Effector memory CD4-positive, alpha-beta T cell (primary cell): ENCODE results near the gene ACD.

Experiments
- DNase-seq, 3 donors: peaks; one replicate each; pipeline ENCODE4 v3.0.0-alpha.2; 2020
- H3K27ac ChIP-seq: 2 replicates; pipeline ENCODE4 v1.7.0; 2013; ENCODE audit warnings: mild to moderate bottlenecking, low read length, moderate library complexity; ENCODE audit not compliant: insufficient read depth, poor library complexity, severe bottlenecking
- H3K27me3 ChIP-seq: replicated peaks from 2 replicates; pipeline ENCODE4 v1.7.0; 2013; ENCODE audit warnings: mild to moderate bottlenecking, low read length; ENCODE audit not compliant: insufficient read depth, control insufficient read depth, poor library complexity, severe bottlenecking
- H3K36me3 ChIP-seq: 2 replicates; pipeline ENCODE4 v1.7.0; 2013; ENCODE audit warnings: mild to moderate bottlenecking, low read length, moderate library complexity; ENCODE audit not compliant: control insufficient read depth, insufficient read depth
- H3K4me1 ChIP-seq: 2 replicates; pipeline ENCODE4 v1.7.0; 2013; ENCODE audit warnings: low read length, mild to moderate bottlenecking; ENCODE audit not compliant: control insufficient read depth, insufficient read depth, poor library complexity, severe bottlenecking
- H3K4me3 ChIP-seq: 2 replicates; pipeline ENCODE4 v1.7.0; 2013; ENCODE audit warnings: low read length, low read depth, mild to moderate bottlenecking; ENCODE audit not compliant: insufficient read depth, poor library complexity, severe bottlenecking
- H3K9me3 ChIP-seq: 2 replicates; pipeline ENCODE4 v1.7.0; 2013; ENCODE audit warnings: mild to moderate bottlenecking, low read length, moderate library complexity; ENCODE audit not compliant: control insufficient read depth
- total RNA-seq, 3 donors: gene quantifications; one replicate each; lab custom pipeline; 2026; lab: John Stamatoyannopoulos, UW

Gene ACD
- total RNA-seq, result 24.9 to 43.1 (median 42.8) reads per million in 3 donors

- peaks cover 28% of the 10 kb centered on the region for H3K4me1 ChIP-seq
- H3K27ac ChIP-seq, result peak within 1 kb of the TSS; percentile 93
- DNase-seq, result peak; percentile 84 to 90 (median 87)
- peaks cover 31% of the 10 kb centered on the region for H3K36me3 ChIP-seq
- H3K27me3 ChIP-seq, result no peaks in the 10 kb centered on the region
- peak within 1 kb of the TSS; percentile 88 for H3K4me3 ChIP-seq
- H3K9me3 ChIP-seq, result no peaks in the 10 kb centered on the region
Observed at GRCh38 chr16:67659675-67660563, at the start of gene ACD. ACD (minus strand) TSS chr16:67660260; CDS start chr16:67660220, 40 bp downstream.

DNA sequence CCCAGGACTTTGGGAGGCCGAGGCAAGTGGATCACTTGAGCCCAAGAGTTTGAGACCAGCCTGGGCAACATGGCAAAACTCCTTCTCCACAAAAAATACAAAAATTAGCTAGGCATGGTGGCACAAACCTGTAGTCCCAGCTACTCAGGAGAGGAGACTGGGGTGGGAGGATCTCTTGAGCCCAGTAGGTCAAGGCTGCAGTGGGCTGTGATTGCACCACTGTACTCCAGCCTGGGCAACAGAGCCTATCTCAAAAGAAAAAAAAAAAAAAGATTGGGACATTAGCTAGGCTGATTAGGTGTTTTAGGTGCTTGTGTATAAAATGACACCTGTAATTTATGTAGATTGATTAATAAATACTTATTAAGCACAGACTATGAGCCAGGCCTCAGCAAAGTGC, 49.0 kb upstream of the ACD start:
- H3K9me3 ChIP-seq, result no peaks in the 10 kb centered on the region
- H3K4me1 ChIP-seq, result no peaks in the 10 kb centered on the region
- H3K27ac ChIP-seq, result no peak overlapping the region
- no peak for DNase-seq
- H3K27me3 ChIP-seq, result no peaks in the 10 kb centered on the region
- no peak overlapping the region for H3K4me3 ChIP-seq
- H3K36me3 ChIP-seq, result no peaks in the 10 kb centered on the region

- Histone ChIP-seq H3K4me1 (peaks cover 6% of the 10 kb centered on the region), H3K9me3 (no peaks in the 10 kb centered on the region), H3K27me3 (no peaks in the 10 kb centered on the region), H3K36me3 (no peaks in the 10 kb centered on the region), H3K4me3 (no peak overlapping the region), H3K27ac (no peak overlapping the region)
- DNase-seq, result no peak
Observed at GRCh38 chr16:67708368-67708771, 48.3 kb upstream of the ACD start.

DNA sequence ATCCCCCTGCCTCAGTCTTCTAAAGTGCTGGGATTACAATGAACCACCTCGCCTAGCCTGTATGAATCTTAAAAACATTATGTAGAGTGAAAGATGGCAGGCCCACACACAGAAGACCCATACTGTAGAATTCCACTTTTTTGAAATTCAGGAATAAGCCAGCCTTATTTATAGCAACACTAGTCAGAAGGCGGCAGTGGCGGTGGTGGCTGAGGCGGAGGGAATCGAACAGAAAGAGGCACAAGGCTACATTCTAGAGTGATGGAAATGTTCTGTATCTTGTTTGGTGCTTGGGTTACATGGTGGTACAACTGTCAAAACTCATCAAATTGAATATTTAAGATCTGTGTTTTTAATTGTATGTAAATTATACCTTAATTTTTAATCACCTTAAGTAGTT, 47.7 kb upstream of the ACD start:
- no peaks in the 10 kb centered on the region for H3K9me3 ChIP-seq
- no peak for DNase-seq
- H3K4me3 ChIP-seq, result no peak overlapping the region
- no peak overlapping the region for H3K27ac ChIP-seq
- no peaks in the 10 kb centered on the region for H3K27me3 ChIP-seq
- H3K4me1 ChIP-seq, result peaks cover 7% of the 10 kb centered on the region
- H3K36me3 ChIP-seq, result no peaks in the 10 kb centered on the region

GRCh38 chr16:67707210-67707609, 47.1 kb upstream of the ACD start:
- peaks cover 7% of the 10 kb centered on the region for H3K4me1 ChIP-seq
- no peak for DNase-seq
- no peaks in the 10 kb centered on the region for H3K27me3 ChIP-seq
- H3K27ac ChIP-seq, result no peak overlapping the region
- no peaks in the 10 kb centered on the region for H3K36me3 ChIP-seq
- no peak overlapping the region for H3K4me3 ChIP-seq
- no peaks in the 10 kb centered on the region for H3K9me3 ChIP-seq

GRCh38 chr16:67704110-67704509, 44.0 kb upstream of the ACD start:
- Histone ChIP-seq H3K9me3 (no peaks in the 10 kb centered on the region), H3K27me3 (no peaks in the 10 kb centered on the region), H3K36me3 (no peaks in the 10 kb centered on the region), H3K27ac (no peak overlapping the region), H3K4me1 (peaks cover 7% of the 10 kb centered on the region), H3K4me3 (no peak overlapping the region)
- DNase-seq, result no peak

DNA sequence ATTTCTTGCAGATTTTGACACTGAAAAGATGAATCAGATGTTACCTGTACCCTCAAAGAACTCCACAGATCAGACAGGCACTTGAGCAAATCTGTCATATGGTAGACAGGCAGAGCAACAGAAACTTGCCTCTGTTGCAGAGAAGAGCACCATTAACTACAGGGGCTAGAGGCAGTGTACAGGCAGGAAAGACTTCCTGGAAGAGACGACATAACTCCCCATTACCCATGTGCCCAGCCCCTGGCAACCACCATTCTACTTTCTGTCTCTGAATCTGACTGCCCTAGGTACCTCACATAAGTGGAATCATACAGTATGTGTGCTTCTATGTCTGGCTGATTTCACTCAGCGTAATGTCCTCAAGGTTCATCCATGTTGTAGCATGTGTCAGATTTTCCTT, 43.6 kb upstream of the ACD start:
- Histone ChIP-seq H3K27me3 (no peaks in the 10 kb centered on the region), H3K27ac (peak overlapping the region; percentile 1), H3K9me3 (no peaks in the 10 kb centered on the region), H3K36me3 (no peaks in the 10 kb centered on the region), H3K4me3 (no peak overlapping the region), H3K4me1 (peaks cover 7% of the 10 kb centered on the region)
- no peak for DNase-seq

- Histone ChIP-seq H3K9me3 (no peaks in the 10 kb centered on the region), H3K27ac (no peak overlapping the region), H3K4me3 (no peak overlapping the region), H3K4me1 (peaks cover 7% of the 10 kb centered on the region), H3K36me3 (no peaks in the 10 kb centered on the region), H3K27me3 (no peaks in the 10 kb centered on the region)
- no peak for DNase-seq
Observed at GRCh38 chr16:67702130-67702529, 42.1 kb upstream of the ACD start.

DNA sequence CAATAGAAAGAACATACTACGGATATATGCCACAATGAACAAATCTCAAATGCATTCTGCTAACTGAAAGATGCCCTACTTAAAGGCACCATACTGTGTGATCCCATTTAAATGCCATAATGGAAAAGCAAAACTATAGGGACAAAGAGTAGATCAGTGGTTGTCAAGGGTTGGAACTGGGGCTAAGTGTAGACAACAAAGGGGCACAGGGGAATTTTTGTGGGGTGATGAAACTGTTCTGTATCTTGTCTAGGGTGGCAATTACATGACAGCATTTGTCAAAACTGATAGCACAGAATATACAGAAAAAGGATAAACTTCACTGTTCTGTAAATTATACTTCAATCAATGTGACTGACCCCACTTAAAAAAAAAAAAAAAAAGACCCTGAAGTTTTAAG, 41.4 kb upstream of the ACD start:
- Histone ChIP-seq H3K27ac (no peak overlapping the region), H3K27me3 (no peaks in the 10 kb centered on the region), H3K4me3 (no peak overlapping the region), H3K36me3 (no peaks in the 10 kb centered on the region), H3K9me3 (no peaks in the 10 kb centered on the region), H3K4me1 (peaks cover 7% of the 10 kb centered on the region)
- no peak for DNase-seq

- Histone ChIP-seq H3K27ac (no peak overlapping the region), H3K4me3 (no peak overlapping the region), H3K36me3 (no peaks in the 10 kb centered on the region), H3K4me1 (peaks cover 7% of the 10 kb centered on the region), H3K27me3 (no peaks in the 10 kb centered on the region), H3K9me3 (no peaks in the 10 kb centered on the region)
- no peak for DNase-seq
Observed at GRCh38 chr16:67699265-67699664, 39.2 kb upstream of the ACD start.
